ENCODE measurements around the gene KRR1.

Gene KRR1

GRCh38 chr12:75528692-75529091, 17.3 kb upstream of the KRR1 start:
- Histone ChIP-seq H4K20me1 (ENCODE audit: low read depth, low read length) (no peaks in the 10 kb centered on the region), H3K9me3 (ENCODE audit: insufficient read depth, low read length) (no peaks in the 10 kb centered on the region), H2AFZ (ENCODE audit: low read depth, low read length, severe bottlenecking) (no peak overlapping the region), H3K9ac (ENCODE audit: low read length) (no peak overlapping the region), H3K9me2 (replicated peaks; ENCODE audit: insufficient read depth, low read length) (no peaks in the 10 kb centered on the region), H3K36me3 (ENCODE audit: low read length) (no peaks in the 10 kb centered on the region), H3K27ac (ENCODE audit: low read depth, low read length) (no peak overlapping the region), H3K79me2 (ENCODE audit: insufficient read depth, low read length) (no peaks in the 10 kb centered on the region), H3K4me3 (ENCODE audit: insufficient read depth, low read length, poor library complexity, severe bottlenecking) (no peak overlapping the region), H3K27me3 (ENCODE audit: low read length) (no peaks in the 10 kb centered on the region), H3K4me2 (ENCODE audit: low read depth, low read length, poor library complexity, severe bottlenecking) (no peak overlapping the region), H3F3A (ENCODE audit: insufficient read depth) (no peaks in the 10 kb centered on the region)
- TF ChIP-seq EZH2phosphoT487 (conservative IDR thresholded peaks at IDR 0.05; ENCODE audit: low read length) (no peak), CTCF (IDR thresholded peaks at IDR 0.05; ENCODE audit: insufficient read depth, low read length, poor library complexity, severe bottlenecking) (no peak)

DNA sequence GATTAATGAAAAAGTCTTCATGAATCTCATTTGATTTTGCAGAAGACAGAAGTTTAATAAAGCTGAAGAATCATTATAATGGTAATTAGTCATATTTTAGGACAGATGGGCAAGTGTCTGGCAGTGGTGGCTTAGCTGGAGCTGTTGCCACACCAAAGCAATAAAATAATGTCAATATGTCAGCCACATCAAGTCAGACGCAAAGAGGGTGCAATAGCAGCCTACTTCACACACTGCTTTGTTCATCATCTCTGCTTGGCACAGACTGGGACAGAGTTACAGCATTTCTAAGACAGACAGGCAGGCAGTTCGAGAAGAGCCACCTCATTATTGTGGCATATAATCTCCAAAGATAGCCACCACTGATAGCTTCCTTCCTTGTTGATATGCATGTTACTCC, 16.9 kb upstream of the KRR1 start:
- no peaks in the 10 kb centered on the region for H3K79me2 ChIP-seq (ENCODE audit: insufficient read depth, low read length)
- no peaks in the 10 kb centered on the region for H3F3A ChIP-seq (ENCODE audit: insufficient read depth)
- no peak overlapping the region for H3K27ac ChIP-seq (ENCODE audit: low read depth, low read length)
- no peak overlapping the region for H2AFZ ChIP-seq (ENCODE audit: low read depth, low read length, severe bottlenecking)
- no peak overlapping the region for H3K4me2 ChIP-seq (ENCODE audit: low read depth, low read length, poor library complexity, severe bottlenecking)
- H3K9me3 ChIP-seq (ENCODE audit: insufficient read depth, low read length), result no peaks in the 10 kb centered on the region
- no peak overlapping the region for H3K9ac ChIP-seq (ENCODE audit: low read length)
- no peak overlapping the region for H3K4me3 ChIP-seq (ENCODE audit: insufficient read depth, low read length, poor library complexity, severe bottlenecking)
- H3K27me3 ChIP-seq (ENCODE audit: low read length), result no peaks in the 10 kb centered on the region
- no peaks in the 10 kb centered on the region for H4K20me1 ChIP-seq (ENCODE audit: low read depth, low read length)
- no peaks in the 10 kb centered on the region for H3K9me2 ChIP-seq (replicated peaks; ENCODE audit: insufficient read depth, low read length)
- H3K36me3 ChIP-seq (ENCODE audit: low read length), result no peaks in the 10 kb centered on the region
- TF ChIP-seq EZH2phosphoT487 (conservative IDR thresholded peaks at IDR 0.05; ENCODE audit: low read length) (no peak), CTCF (IDR thresholded peaks at IDR 0.05; ENCODE audit: insufficient read depth, low read length, poor library complexity, severe bottlenecking) (no peak)

- H3K9me2 ChIP-seq (replicated peaks; ENCODE audit: insufficient read depth, low read length), result no peaks in the 10 kb centered on the region
- H3K79me2 ChIP-seq (ENCODE audit: insufficient read depth, low read length), result no peaks in the 10 kb centered on the region
- no peak overlapping the region for H3K9ac ChIP-seq (ENCODE audit: low read length)
- no peaks in the 10 kb centered on the region for H3K27me3 ChIP-seq (ENCODE audit: low read length)
- TF ChIP-seq EZH2phosphoT487 (conservative IDR thresholded peaks at IDR 0.05; ENCODE audit: low read length), result no peak
- TF ChIP-seq CTCF (IDR thresholded peaks at IDR 0.05; ENCODE audit: insufficient read depth, low read length, poor library complexity, severe bottlenecking), result peak; percentile 51
- H3K36me3 ChIP-seq (ENCODE audit: low read length), result no peaks in the 10 kb centered on the region
- H4K20me1 ChIP-seq (ENCODE audit: low read depth, low read length), result no peaks in the 10 kb centered on the region
- H2AFZ ChIP-seq (ENCODE audit: low read depth, low read length, severe bottlenecking), result no peak overlapping the region
- H3K4me2 ChIP-seq (ENCODE audit: low read depth, low read length, poor library complexity, severe bottlenecking), result no peak overlapping the region
- H3F3A ChIP-seq (ENCODE audit: insufficient read depth), result no peaks in the 10 kb centered on the region
- no peak overlapping the region for H3K4me3 ChIP-seq (ENCODE audit: insufficient read depth, low read length, poor library complexity, severe bottlenecking)
- no peak overlapping the region for H3K27ac ChIP-seq (ENCODE audit: low read depth, low read length)
- no peaks in the 10 kb centered on the region for H3K9me3 ChIP-seq (ENCODE audit: insufficient read depth, low read length)
Measured at GRCh38 chr12:75526655-75527511, 15.5 kb upstream of the KRR1 start.

Measured in SU-DHL-6 (cell line).